ENCODE results near the gene TYROBP. TPM values are rescaled to one million over a fixed set of nuclear protein-coding genes. Genes with fewer than 3 reads are reported as not detected.

Gene TYROBP
- total and polyA plus RNA-seq, 4 donors, result 17.0 to 1,276 (median 417) TPM

GRCh38 chr19:35909684-35910035 lies 1.6 kb upstream of the TYROBP start:
- H3K27ac ChIP-seq (ENCODE audit: low read depth in 1 of 2, low read length in 1 of 2), result peak overlapping the region in 1 of 2 donors; percentile 90
- no peak for ATAC-seq (ENCODE audit: insufficient read depth, low FRiP score)
- DNase-seq, result no peak

DNA sequence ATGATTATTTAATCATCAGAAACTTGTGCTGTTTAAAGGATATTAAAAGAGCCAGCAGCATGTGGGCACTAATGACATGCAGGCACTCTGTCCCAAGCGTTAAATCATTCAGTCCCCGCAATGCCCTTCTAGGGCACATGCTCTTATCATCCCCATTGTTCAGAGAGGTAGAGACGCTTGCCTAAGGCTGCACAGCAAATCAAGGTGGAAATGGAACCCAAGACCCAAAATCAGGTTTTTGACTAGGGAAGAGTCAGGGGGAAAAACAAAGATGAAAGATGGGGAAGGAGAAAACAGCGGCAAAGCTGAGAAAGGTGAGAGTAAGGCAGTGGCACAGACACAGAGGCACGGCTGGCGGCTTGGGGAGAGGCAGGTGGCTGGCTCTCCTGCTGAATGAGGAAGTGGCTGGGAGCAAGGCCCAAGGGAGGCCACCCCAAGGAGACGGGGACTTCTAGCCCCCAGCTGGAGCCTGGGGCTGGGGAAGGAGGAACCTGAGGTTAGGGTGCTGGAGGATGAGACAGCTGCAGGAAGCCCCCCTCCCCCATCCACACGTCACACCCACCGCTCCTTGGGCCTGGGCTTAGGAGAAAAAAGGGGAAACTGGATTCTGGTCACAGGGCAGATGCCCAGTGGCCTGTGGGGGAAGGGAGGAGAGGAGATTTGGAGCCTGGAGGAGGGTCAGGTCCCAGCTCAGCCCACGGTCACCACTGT lies 1.0 kb upstream of the TYROBP start:
- Histone ChIP-seq H3K9ac (ENCODE audit: insufficient read depth in 1 of 2, low read length in 2 of 2) (no peak overlapping the region), H3K27ac (ENCODE audit: low read depth in 1 of 2, low read length in 1 of 2) (peak overlapping the region in 1 of 2 donors; percentile 66), H3K27me3 (ENCODE audit: control insufficient read depth in 3 of 3, insufficient read depth in 3 of 3, low read length in 2 of 3) (no peaks in the 10 kb centered on the region), H3K36me3 (ENCODE audit: control insufficient read depth in 4 of 4, insufficient read depth in 4 of 4, low read length in 4 of 4) (no peaks in the 10 kb centered on the region), H3K9me3 (ENCODE audit: control insufficient read depth in 4 of 4, insufficient read depth in 3 of 4, low read length in 3 of 4) (no peaks in the 10 kb centered on the region), H3K4me1 (ENCODE audit: control insufficient read depth in 5 of 5, insufficient read depth in 5 of 5, low read length in 5 of 5) (peaks cover 0 to 11% (median 0%) of the 10 kb centered on the region in 5 donors), H3K4me3 (no peak overlapping the region)
- DNase-seq, result peak in 1 of 3 donors; percentile 26
- TF ChIP-seq, protein P1, sequence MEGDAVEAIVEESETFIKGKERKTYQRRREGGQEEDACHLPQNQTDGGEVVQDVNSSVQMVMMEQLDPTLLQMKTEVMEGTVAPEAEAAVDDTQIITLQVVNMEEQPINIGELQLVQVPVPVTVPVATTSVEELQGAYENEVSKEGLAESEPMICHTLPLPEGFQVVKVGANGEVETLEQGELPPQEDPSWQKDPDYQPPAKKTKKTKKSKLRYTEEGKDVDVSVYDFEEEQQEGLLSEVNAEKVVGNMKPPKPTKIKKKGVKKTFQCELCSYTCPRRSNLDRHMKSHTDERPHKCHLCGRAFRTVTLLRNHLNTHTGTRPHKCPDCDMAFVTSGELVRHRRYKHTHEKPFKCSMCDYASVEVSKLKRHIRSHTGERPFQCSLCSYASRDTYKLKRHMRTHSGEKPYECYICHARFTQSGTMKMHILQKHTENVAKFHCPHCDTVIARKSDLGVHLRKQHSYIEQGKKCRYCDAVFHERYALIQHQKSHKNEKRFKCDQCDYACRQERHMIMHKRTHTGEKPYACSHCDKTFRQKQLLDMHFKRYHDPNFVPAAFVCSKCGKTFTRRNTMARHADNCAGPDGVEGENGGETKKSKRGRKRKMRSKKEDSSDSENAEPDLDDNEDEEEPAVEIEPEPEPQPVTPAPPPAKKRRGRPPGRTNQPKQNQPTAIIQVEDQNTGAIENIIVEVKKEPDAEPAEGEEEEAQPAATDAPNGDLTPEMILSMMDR (IDR thresholded peaks at IDR 0.05; ENCODE audit: control extremely low read depth, extremely low read depth), result no peak
- peak; percentile 79 for ATAC-seq (ENCODE audit: insufficient read depth, low FRiP score)
- WGBS, 2 donors, result 29 to 59% methylated on average over 10 of the region's 10 CpGs

More at GRCh38 chr19:35909684-35910035, 1.6 kb upstream of the TYROBP start:
- Histone ChIP-seq H3K9ac (ENCODE audit: insufficient read depth in 1 of 2, low read length in 2 of 2) (no peak overlapping the region), H3K9me3 (ENCODE audit: control insufficient read depth in 4 of 4, insufficient read depth in 3 of 4, low read length in 3 of 4) (peaks cover 0 to under 1% (median 0%) of the 10 kb centered on the region in 4 donors), H3K36me3 (ENCODE audit: control insufficient read depth in 4 of 4, insufficient read depth in 4 of 4, low read length in 4 of 4) (no peaks in the 10 kb centered on the region), H3K27me3 (ENCODE audit: control insufficient read depth in 3 of 3, insufficient read depth in 3 of 3, low read length in 2 of 3) (no peaks in the 10 kb centered on the region), H3K4me3 (no peak overlapping the region), H3K4me1 (ENCODE audit: control insufficient read depth in 5 of 5, insufficient read depth in 5 of 5, low read length in 5 of 5) (peaks cover 0 to 11% (median 0%) of the 10 kb centered on the region in 5 donors)
- TF ChIP-seq, protein P1 (IDR thresholded peaks at IDR 0.05; ENCODE audit: control extremely low read depth, extremely low read depth), result no peak
- 42 to 60% methylated on average over 6 of the region's 6 CpGs for WGBS, 2 donors

GRCh38 chr19:35907377-35907745 lies 734 bp downstream of the TYROBP start:
- no peaks in the 10 kb centered on the region for H3K27me3 ChIP-seq (ENCODE audit: control insufficient read depth in 3 of 3, insufficient read depth in 3 of 3, low read length in 2 of 3)
- peak overlapping the region; percentile 1 for H3K4me3 ChIP-seq
- TF ChIP-seq, protein P1 (IDR thresholded peaks at IDR 0.05; ENCODE audit: control extremely low read depth, extremely low read depth), result no peak
- H3K9me3 ChIP-seq (ENCODE audit: control insufficient read depth in 4 of 4, insufficient read depth in 3 of 4, low read length in 3 of 4), result no peaks in the 10 kb centered on the region
- 52 to 60% methylated on average over 12 of the region's 12 CpGs for WGBS, 2 donors
- peak overlapping the region in 1 of 2 donors; percentile 77 for H3K27ac ChIP-seq (ENCODE audit: low read depth in 1 of 2, low read length in 1 of 2)
- no peak for ATAC-seq (ENCODE audit: insufficient read depth, low FRiP score)
- DNase-seq, result no peak
- peaks cover 0 to 17% (median 0%) of the 10 kb centered on the region in 5 donors for H3K4me1 ChIP-seq (ENCODE audit: control insufficient read depth in 5 of 5, insufficient read depth in 5 of 5, low read length in 5 of 5)
- H3K9ac ChIP-seq (ENCODE audit: insufficient read depth in 1 of 2, low read length in 2 of 2), result no peak overlapping the region
- no peaks in the 10 kb centered on the region for H3K36me3 ChIP-seq (ENCODE audit: control insufficient read depth in 4 of 4, insufficient read depth in 4 of 4, low read length in 4 of 4)
